Small intestine (tissue), 7 donors: ENCODE measurements around the gene CLDN16. TPM values are rescaled to one million over a fixed set of nuclear protein-coding genes. Genes with fewer than 3 reads are reported as not detected.

Experiments used
- DNase-seq, 2 donors: peaks; one replicate each; pipeline versions ENCODE4 v3.0.0 to v3.0.0-alpha.2; 2013
- FAIRE-seq: peaks from 2 replicates; lab custom pipeline; 2012; peaks lifted over from hg19 to GRCh38; lab: Jason Lieb, UNC
- H3K27ac ChIP-seq, 3 donors: one replicate each; pipeline ENCODE4 v1.5.1; 2013; ENCODE audit warnings: low read length in 2 of 3, mild to moderate bottlenecking in 2 of 3, control low read depth in 1 of 3, inconsistent platforms in 1 of 3, low read depth in 1 of 3, moderate library complexity in 1 of 3
- H3K27me3 ChIP-seq, 3 donors: one replicate each; pipeline ENCODE4 v1.6.1; 2013; ENCODE audit warnings: low read length in 3 of 3, inconsistent platforms in 1 of 3; ENCODE audit not compliant: control insufficient read depth in 3 of 3, insufficient read depth in 3 of 3
- H3K36me3 ChIP-seq, 3 donors: one replicate each; pipeline ENCODE4 v1.6.1; 2013; ENCODE audit warnings: low read length in 3 of 3, inconsistent platforms in 1 of 3, low read depth in 1 of 3, mild to moderate bottlenecking in 1 of 3, moderate library complexity in 1 of 3; ENCODE audit not compliant: control insufficient read depth in 3 of 3, insufficient read depth in 2 of 3
- H3K4me1 ChIP-seq, 3 donors: one replicate each; pipeline ENCODE4 v1.6.1; 2013; ENCODE audit warnings: low read length in 2 of 3, inconsistent platforms in 1 of 3, low read depth in 1 of 3, mild to moderate bottlenecking in 1 of 3, moderate library complexity in 1 of 3; ENCODE audit not compliant: control insufficient read depth in 3 of 3, insufficient read depth in 2 of 3
- H3K4me3 ChIP-seq, 3 donors: one replicate each; pipeline ENCODE4 v1.5.1; 2013; ENCODE audit warnings: low read length in 3 of 3, control low read depth in 1 of 3, inconsistent platforms in 1 of 3, low read depth in 1 of 3, mild to moderate bottlenecking in 1 of 3, moderate library complexity in 1 of 3
- H3K9me3 ChIP-seq, 2 donors: one replicate each; pipeline ENCODE4 v1.6.1; 2013; ENCODE audit warnings: low read depth in 1 of 2, low read length in 1 of 2; ENCODE audit not compliant: control insufficient read depth in 2 of 2, insufficient read depth in 1 of 2
- WGBS, 3 donors: extraction: QIAGEN DNeasy Blood & Tissue Kit; methylation state at CpG; one replicate each; pipeline ENCODE4 v1.1.7; 2013; 5-methylcytosine and 5-hydroxymethylcytosine counted together
- polyA plus RNA-seq, 4 donors: library from polyadenylated mRNA; stranded (reverse) in 3 of 4; unstranded in 1 of 4; fragments of 200-250 nt in 3 of 4; fragments of 120-200 nt in 1 of 4; gene quantifications; one replicate each; pipeline versions ENCODE4 v1.2.1 to v1.2.3, GENCODE V29; 2013
- donor health status: healthy with polysubstance abuse.
- donor health status: control.
- donor health status: control.
- donor health status: Bipolar disorder and iron deficiency.
- donor health status: healthy.

Gene CLDN16
- polyA plus RNA-seq, 4 donors: 0.30 TPM; not detected in 3

GRCh38 chr3:190449801-190450200 lies 61.8 kb downstream of the CLDN16 start, which contains the start of gene TMEM207:
Gene TMEM207, minus strand, starts transcription at chr3:190449901. Its CDS starts 92 bp downstream, at chr3:190449809.
- DNase-seq (peak in 1 of 2 donors; percentile 36), FAIRE-seq (no peak)
- H3K36me3 ChIP-seq: no peaks in the 10 kb centered on the region
- 77 to 88% (median 88%) methylated on average over 1 of the region's 1 CpG for WGBS, 3 donors
- H3K4me1 ChIP-seq: peaks cover 0 to 30% (median 0%) of the 10 kb centered on the region in 3 donors
- H3K27ac ChIP-seq: peak within 1 kb of the TSS in 1 of 3 donors; percentile 34
- H3K4me3 ChIP-seq: no peak within 1 kb of the TSS
- H3K9me3 ChIP-seq: no peaks in the 10 kb centered on the region
- no peaks in the 10 kb centered on the region for H3K27me3 ChIP-seq

GRCh38 chr3:190455828-190456227 lies 67.9 kb downstream of the CLDN16 start:
- H3K27me3 ChIP-seq: no peaks in the 10 kb centered on the region
- H3K27ac ChIP-seq: peak overlapping the region in 1 of 3 donors; percentile 43
- DNase-seq: peak in 1 of 2 donors; percentile 40
- 34 to 69% (median 44%) methylated on average over 2 of the region's 2 CpGs for WGBS, 3 donors
- peaks cover 0 to 5% (median 0%) of the 10 kb centered on the region in 3 donors for H3K4me1 ChIP-seq
- H3K9me3 ChIP-seq: no peaks in the 10 kb centered on the region
- H3K4me3 ChIP-seq: no peak overlapping the region
- H3K36me3 ChIP-seq: no peaks in the 10 kb centered on the region
- FAIRE-seq: no peak

- Histone ChIP-seq H3K4me3 (no peak overlapping the region), H3K36me3 (no peaks in the 10 kb centered on the region), H3K27ac (no peak overlapping the region), H3K9me3 (no peaks in the 10 kb centered on the region), H3K27me3 (no peaks in the 10 kb centered on the region), H3K4me1 (peaks cover 0 to 5% (median 0%) of the 10 kb centered on the region in 3 donors)
- DNase-seq (peak in 1 of 2 donors; percentile 9), FAIRE-seq (no peak)
- WGBS, 3 donors: 84 to 97% (median 91%) methylated on average over 1 of the region's 1 CpG
Observed at GRCh38 chr3:190456770-190457169, 68.8 kb downstream of the CLDN16 start.

- no peaks in the 10 kb centered on the region for H3K36me3 ChIP-seq
- no peak for FAIRE-seq
- WGBS, 3 donors: 7 to 34% (median 28%) methylated on average over 2 of the region's 2 CpGs
Observed at GRCh38 chr3:190458040-190458439, 70.1 kb downstream of the CLDN16 start.

More at GRCh38 chr3:190458040-190458439, 70.1 kb downstream of the CLDN16 start:
- peaks cover 0 to 5% (median 0%) of the 10 kb centered on the region in 3 donors for H3K4me1 ChIP-seq
- no peak overlapping the region for H3K27ac ChIP-seq
- H3K4me3 ChIP-seq: no peak overlapping the region
- no peak for DNase-seq
- no peaks in the 10 kb centered on the region for H3K9me3 ChIP-seq
- H3K27me3 ChIP-seq: no peaks in the 10 kb centered on the region

Other genes starting within 250 kb of the CLDN16 start
- gene CLDN1, start 65.7 kb upstream of the CLDN16 start, polyA plus RNA-seq: 10 to 100 TPM in 1 of 4 donors, 1 to 10 TPM in 1, under 1 TPM in 1, not detected in 1; 0.45 to 16.0 (median 1.3) TPM
- gene TMEM207, start 61.7 kb downstream of the CLDN16 start, polyA plus RNA-seq: 1 to 10 TPM in 1 of 4 donors, not detected in 3; 1.6 TPM
- gene IL1RAP, start 125.9 kb downstream of the CLDN16 start, polyA plus RNA-seq: 10 to 100 TPM in 1 of 4 donors, 1 to 10 TPM in 1, under 1 TPM in 2; 0.45 to 11.2 (median 1.1) TPM